GM19328 (cell line): ENCODE data around the gene DSC1.
A peak's percentile ranks its signal among the peaks of the same experiment; 100 is the strongest.

ENCODE experiments used
- ATAC-seq: cut with Tn5 transposase; IDR thresholded peaks from one replicate; pipeline ENCODE4 v1.9.1; 2021; ENCODE audit warnings: mild to moderate bottlenecking, moderate library complexity; ENCODE audit not compliant: unreplicated experiment

DSC1 gene, protein sequence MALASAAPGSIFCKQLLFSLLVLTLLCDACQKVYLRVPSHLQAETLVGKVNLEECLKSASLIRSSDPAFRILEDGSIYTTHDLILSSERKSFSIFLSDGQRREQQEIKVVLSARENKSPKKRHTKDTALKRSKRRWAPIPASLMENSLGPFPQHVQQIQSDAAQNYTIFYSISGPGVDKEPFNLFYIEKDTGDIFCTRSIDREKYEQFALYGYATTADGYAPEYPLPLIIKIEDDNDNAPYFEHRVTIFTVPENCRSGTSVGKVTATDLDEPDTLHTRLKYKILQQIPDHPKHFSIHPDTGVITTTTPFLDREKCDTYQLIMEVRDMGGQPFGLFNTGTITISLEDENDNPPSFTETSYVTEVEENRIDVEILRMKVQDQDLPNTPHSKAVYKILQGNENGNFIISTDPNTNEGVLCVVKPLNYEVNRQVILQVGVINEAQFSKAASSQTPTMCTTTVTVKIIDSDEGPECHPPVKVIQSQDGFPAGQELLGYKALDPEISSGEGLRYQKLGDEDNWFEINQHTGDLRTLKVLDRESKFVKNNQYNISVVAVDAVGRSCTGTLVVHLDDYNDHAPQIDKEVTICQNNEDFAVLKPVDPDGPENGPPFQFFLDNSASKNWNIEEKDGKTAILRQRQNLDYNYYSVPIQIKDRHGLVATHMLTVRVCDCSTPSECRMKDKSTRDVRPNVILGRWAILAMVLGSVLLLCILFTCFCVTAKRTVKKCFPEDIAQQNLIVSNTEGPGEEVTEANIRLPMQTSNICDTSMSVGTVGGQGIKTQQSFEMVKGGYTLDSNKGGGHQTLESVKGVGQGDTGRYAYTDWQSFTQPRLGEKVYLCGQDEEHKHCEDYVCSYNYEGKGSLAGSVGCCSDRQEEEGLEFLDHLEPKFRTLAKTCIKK

GRCh38 chr18:31162825-31163435 is at the start of gene DSC1:
Gene DSC1, minus strand, starts transcription at chr18:31162856. Its CDS starts 262 bp downstream, at chr18:31162594.
- no peak for ATAC-seq

DNA sequence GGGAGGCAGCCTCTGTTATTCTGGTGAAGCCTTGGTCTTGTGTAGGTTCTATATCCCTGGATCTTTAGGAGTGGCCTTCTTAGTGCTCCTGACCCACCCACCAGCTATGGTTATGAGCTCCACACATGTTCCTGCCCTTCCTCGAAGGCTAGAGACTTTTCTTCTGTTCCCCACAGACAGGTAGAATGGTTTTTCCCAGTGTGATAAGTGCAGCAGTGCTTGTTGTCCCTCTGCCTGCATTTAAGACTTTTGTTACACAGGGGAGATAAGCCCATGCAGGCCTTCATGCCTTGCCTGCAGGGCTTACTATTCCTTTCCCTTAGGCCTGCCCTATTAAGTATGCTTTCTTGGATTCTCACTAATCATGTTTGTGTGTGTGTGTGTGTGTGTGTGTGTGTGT is 48.4 kb upstream of the DSC1 start:
- ATAC-seq = no peak

- ATAC-seq = no peak
These were observed 46.4 kb upstream of the DSC1 start for GRCh38 chr18:31209041-31209440.

DNA sequence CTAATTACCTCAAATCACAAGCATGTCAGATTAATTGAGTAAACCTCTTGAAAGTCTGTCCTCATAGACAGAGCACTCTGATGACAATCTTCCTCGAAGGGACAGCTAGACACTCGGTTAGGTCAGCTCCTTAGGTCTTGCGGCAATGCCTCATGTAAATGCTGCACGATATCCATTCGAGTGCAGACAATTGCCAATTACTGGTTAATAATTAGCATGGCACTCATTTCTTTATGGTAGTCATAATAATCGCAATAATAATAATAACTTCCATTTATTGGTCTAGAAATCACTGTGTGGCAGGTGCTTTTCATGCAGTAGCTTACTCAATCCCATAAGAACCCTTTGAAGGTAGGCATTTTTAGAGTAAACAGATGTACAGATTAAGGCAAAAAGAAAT is 44.7 kb upstream of the DSC1 start:
- no peak for ATAC-seq

DNA sequence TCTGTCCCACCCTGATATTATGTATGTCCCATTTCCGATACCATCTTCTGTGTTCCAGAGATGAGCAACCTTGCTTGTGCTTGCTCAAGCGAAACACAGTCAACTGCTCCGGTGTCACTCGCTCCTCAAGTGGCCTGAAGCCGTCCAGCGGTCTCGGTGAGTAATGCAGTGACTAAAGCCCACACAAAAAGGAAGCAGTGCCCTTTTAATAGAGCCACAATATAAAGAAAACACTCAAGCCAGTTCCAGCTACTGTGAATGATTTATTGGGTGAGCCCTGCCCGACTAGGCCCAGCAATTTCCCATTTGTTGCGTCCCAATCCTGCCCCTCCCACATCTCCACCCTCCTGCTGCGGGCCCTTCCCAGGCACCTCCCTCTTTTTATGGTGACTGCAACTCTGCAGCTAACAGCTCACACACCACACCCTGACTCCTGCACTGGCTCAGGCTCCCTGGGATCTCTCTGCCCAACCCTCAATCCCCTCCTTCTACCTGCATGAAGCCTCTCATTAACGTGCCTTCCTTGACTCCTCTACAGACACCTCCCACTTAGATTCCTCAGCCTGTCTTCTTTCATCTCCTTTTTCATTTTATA is 44.2 kb upstream of the DSC1 start:
- peak; percentile 93 for ATAC-seq

GRCh38 chr18:31206071-31206470 is 43.4 kb upstream of the DSC1 start:
- ATAC-seq = no peak

- ATAC-seq = no peak
These were observed 42.6 kb upstream of the DSC1 start for GRCh38 chr18:31205273-31205672.

DNA sequence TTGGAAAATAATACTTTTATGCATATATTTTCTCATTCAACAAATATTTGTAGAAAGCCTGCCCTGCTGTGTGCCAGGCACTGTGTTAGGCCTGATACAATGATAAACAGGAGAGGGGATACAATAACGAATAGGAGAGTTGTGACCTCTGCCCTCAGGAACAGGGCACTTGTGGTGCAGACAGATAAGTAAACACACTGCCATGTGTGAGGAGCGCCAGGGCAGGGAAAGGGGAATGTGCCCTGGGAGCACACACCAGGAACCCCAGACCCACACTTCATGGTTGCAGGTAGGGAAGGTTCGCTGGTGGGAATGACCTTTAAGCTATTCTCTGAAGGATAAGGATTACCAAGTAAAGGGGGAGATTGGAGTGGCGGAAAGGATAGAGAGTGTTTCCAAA is 42.2 kb upstream of the DSC1 start:
- ATAC-seq = no peak

DNA sequence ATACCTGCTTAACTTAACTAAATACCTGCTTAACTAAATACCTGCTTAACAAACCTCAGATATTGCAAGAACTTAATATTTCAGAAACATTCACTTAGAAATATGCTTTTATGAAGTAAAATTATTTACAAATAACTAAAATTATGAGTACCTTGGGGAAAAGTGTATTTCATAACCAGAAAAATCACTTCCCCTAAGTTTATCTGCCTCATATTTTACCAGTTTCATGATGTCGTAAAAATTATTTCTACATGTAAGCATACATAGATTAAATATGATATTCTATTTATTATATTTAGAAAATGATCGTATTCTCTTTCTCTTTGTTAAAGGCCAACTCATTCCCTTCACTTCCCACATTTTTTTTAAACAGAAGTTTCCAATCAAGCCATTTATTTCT is 41.5 kb upstream of the DSC1 start:
- ATAC-seq = no peak

DNA sequence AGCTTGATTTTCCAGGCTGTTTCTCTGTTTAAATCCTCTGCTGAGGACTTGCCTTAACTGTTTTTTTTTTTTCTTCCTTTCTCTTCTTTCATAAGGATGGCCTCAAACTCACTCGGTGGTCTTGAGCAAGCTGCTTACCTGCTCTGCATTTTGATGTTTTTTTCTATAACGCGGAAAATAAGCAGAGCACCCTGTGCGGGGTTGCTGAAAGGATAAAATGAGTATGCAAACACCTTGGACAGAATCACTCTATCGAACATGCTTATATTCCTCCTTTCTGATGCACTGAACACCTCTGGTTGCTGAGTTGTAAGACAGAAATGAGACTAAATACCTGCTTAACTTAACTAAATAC is 41.1 kb upstream of the DSC1 start:
- no peak for ATAC-seq

DNA sequence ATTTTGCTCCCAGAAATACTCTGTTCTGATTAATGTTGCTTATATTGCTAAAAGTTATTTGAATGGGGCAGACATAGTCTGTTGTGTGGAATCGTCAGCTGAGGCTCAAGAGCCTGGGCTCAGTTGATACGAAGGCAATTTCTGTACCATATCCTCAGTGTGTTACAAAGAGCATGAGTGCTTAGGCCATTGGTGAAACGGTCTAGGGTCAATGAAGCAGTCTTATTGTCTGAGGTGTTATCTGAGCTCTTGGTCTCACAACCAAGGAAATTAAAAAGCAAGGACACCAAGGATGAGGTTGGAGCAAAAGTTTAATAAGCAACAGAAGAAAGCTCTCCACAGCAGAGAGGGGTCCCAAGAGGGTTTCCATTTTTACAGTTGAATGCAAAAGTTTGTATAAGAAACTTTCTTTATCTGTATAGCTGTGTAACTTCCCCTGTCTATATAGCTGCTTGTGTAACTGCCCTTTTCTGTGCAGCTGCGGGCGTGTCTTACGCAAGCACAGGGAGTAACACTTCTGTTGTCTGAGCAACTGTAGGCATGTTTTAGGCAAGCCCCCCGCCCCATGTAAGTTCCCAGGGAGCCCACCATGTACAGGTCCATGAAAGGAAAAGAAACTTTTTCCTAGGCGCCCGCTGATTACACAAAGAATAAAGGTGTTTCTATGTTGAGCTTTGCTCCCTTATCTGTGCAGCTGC is 40.6 kb upstream of the DSC1 start:
- ATAC-seq = no peak

DNA sequence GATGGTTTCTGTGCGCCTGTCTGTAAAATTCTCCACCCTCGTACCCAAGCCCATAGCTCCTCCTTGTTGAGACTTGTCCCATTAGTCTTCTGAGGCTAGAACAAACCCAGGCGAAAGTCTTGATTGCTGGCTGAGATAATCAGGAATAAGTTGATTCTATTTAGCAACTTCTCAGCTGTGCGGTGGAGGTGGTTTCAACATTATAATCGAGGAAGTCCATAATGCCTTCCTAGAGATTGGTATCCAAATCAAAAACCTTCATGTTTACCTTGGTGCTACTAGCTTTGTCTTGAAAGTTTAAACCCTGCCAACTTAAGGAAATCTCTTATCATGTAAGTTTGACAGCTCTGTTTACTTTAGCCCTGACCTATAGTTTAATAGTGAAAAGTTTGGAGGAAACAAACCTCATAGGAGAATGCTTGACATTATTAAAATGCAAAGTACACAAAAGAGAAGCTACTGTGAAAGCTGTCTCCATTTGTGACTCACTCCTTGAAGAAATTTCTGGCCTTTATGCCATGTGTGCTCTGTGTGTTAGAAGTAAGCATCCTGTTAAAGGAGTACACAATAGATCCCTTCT is 36.6 kb upstream of the DSC1 start:
- no peak for ATAC-seq

DNA sequence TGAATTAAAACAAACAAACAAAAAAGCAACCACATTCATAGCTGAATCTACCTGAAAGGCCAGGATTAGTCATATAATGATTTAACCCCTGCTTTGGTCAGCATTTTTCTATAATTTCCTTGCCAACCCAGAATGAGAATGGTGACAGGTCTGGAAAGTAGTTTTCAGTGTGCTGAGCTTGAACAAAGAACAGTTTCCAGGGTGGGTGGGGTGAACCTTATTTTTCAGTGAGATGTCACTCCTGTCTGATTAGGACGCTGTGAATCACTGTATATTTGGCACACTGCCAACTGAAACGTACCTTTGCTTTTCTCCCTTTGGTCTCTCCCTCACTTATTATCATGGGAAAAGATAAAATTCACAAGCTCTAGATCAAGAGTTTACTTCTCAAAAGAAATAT is 35.0 kb upstream of the DSC1 start:
- no peak for ATAC-seq

- ATAC-seq = no peak
These were observed 32.4 kb upstream of the DSC1 start for GRCh38 chr18:31195063-31195462.

- no peak for ATAC-seq
These were observed 29.6 kb upstream of the DSC1 start for GRCh38 chr18:31192086-31192776.

DNA sequence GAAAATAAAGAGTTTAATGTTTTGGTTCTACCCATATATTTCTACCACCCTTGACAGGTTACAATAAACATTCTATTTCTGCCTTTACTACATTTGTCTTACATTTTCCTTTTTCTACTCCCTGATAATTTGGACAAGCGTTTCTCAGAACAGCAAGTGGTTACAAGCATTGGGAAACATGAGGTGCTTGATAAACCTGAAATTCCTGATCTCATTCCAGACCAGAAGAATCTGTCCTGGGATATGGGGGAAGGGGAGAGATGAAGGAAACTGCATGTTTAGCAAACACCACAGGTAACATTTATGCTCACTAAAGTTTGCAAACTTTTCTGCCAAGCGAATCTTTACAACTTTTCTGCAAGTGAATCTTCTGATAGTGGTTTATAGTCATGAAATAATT is 28.3 kb upstream of the DSC1 start:
- no peak for ATAC-seq

- ATAC-seq = no peak
These were observed 27.1 kb upstream of the DSC1 start for GRCh38 chr18:31189757-31190156.

DNA sequence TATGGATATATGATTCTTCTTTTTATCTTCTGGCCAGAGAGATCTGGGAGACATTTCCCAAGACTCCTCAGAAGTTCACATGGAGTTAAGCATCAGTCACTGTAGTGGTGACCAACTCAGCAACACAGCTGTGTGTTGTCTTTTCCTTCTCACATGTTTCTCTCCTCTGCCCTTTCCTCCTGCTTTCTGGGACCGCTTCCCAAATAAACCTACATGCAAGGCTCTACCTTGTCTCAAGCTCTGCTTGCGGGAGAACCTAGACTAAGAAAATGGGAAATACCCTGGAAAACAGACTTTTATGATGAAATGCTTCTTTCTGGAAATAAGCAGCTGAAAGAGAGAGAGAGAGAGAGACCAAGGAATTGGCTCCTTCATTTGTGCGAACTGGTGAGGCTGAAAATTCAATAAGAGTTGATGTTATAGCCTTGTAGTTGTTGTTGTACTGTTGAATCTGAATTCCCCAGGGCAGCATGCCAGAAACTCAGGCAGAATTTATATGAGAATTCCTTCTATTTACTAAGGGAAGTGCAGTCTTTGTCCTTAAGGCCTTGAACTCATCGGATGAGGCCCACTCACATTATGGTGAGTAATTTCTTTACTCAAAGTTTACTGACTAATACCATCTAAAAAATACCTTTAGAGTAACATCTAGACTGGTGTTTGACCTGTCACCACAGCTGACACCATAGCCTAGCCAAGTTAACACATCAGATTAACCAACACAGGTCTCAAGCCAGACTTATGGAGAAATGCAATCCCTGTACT is 22.7 kb upstream of the DSC1 start:
- no peak for ATAC-seq

GRCh38 chr18:31183302-31183701 is 20.6 kb upstream of the DSC1 start:
- no peak for ATAC-seq
